ENCODE results near the gene SARS2. TPM values are rescaled to one million over a fixed set of nuclear protein-coding genes. Genes with fewer than 3 reads are reported as not detected.

The SARS2 gene
- total RNA-seq, 1 experiment from 2014 or later: 26.7 TPM

GRCh38 chr19:38930776-38931520, 385 bp upstream of the SARS2 start, which contains the start of gene MRPS12:
Gene MRPS12 (plus strand): TSS chr19:38930944. CDS start chr19:38931295, 351 bp downstream.
- H3K4me1 ChIP-seq (ENCODE audit: insufficient read depth, low read length): no peaks in the 10 kb centered on the region; the same call in 1 of the 2 replicates
- H3K9ac ChIP-seq (ENCODE audit: low read length): peak within 1 kb of the TSS; percentile 93
- no peaks in the 10 kb centered on the region for H3K27me3 ChIP-seq (ENCODE audit: low read length)
- intact Hi-C loops (cut with micrococcal nuclease): loop anchor here (1.0 to 10.0 kb wide), 3 partner anchors 32 to 386 kb away; partner anchors contain the start of genes NFKBIB and SIRT2
- H3F3A ChIP-seq (ENCODE audit: low read length, unreplicated experiment): no peaks in the 10 kb centered on the region
- CTCF ChIA-PET: interaction anchor here (0.5 to 1.4 kb wide), 7 partner anchors 31 to 387 kb away, joined by 3 to 7 read pairs (median 3); partner anchors contain the start of genes NFKBIB and SIRT2
- H3K9me2 ChIP-seq (replicated peaks; ENCODE audit: low read length): no peaks in the 10 kb centered on the region
- ATAC-seq: peak; percentile 98
- TSS peak; percentile 80 for BruUV-seq (replicated peaks)
- H2AFZ ChIP-seq (ENCODE audit: low read length): peak within 1 kb of the TSS; percentile 93
- TF ChIP-seq CTCF (conservative IDR thresholded peaks at IDR 0.05; ENCODE audit: low read depth, low read length) (no peak), EZH2 (IDR thresholded peaks at IDR 0.05; ENCODE audit: low read length, unreplicated experiment) (no peak), EZH2phosphoT487 (IDR thresholded peaks at IDR 0.05; ENCODE audit: borderline replicate concordance, low read length) (no peak)
- H4K20me1 ChIP-seq (ENCODE audit: low read length): no peaks in the 10 kb centered on the region
- peaks cover 15% of the 10 kb centered on the region for H3K36me3 ChIP-seq (ENCODE audit: low read depth, low read length)
- POLR2A ChIA-PET (ENCODE audit: unreplicated experiment): interaction anchor here (0.7 to 1.0 kb wide), 5 partner anchors 31 to 312 kb away, joined by 3 to 5 read pairs (median 3); partner anchors contain the start of gene EIF3K
- H3K27ac ChIP-seq (ENCODE audit: low read length): peak within 1 kb of the TSS; percentile 83
- DNase-seq: peak; percentile 97
- peaks cover 44% of the 10 kb centered on the region for H3K79me2 ChIP-seq (ENCODE audit: low read length)
- peak within 1 kb of the TSS; percentile 98 for H3K4me2 ChIP-seq (ENCODE audit: low read length)
- H3K9me3 ChIP-seq (ENCODE audit: low read length): no peaks in the 10 kb centered on the region
- H3K4me3 ChIP-seq (ENCODE audit: low read length): peak within 1 kb of the TSS; percentile 78

- no peak for TF ChIP-seq EZH2phosphoT487 (IDR thresholded peaks at IDR 0.05; ENCODE audit: borderline replicate concordance, low read length)
- no peak for ATAC-seq
- Histone ChIP-seq H3K4me2 (ENCODE audit: low read length) (no peak overlapping the region), H3K9ac (ENCODE audit: low read length) (no peak overlapping the region), H3F3A (ENCODE audit: low read length, unreplicated experiment) (no peaks in the 10 kb centered on the region), H3K4me1 (ENCODE audit: insufficient read depth, low read length) (no peaks in the 10 kb centered on the region; the same call in 1 of the 2 replicates), H2AFZ (ENCODE audit: low read length) (no peak overlapping the region), H3K36me3 (ENCODE audit: low read depth, low read length) (peaks cover 12% of the 10 kb centered on the region), H3K9me3 (ENCODE audit: low read length) (no peaks in the 10 kb centered on the region), H3K4me3 (ENCODE audit: low read length) (no peak overlapping the region), H3K9me2 (replicated peaks; ENCODE audit: low read length) (no peaks in the 10 kb centered on the region), H3K79me2 (ENCODE audit: low read length) (peaks cover 44% of the 10 kb centered on the region), H3K27ac (ENCODE audit: low read length) (no peak overlapping the region), H4K20me1 (ENCODE audit: low read length) (no peaks in the 10 kb centered on the region), H3K27me3 (ENCODE audit: low read length) (no peaks in the 10 kb centered on the region)
- CTCF ChIA-PET: interaction anchor here (0.7 kb wide), 1 partner anchor 41 kb away, joined by 9 read pairs; no protein-coding TSS in a partner anchor
- BruUV-seq (replicated peaks): no TSS peak
- DNase-seq: no peak
- intact Hi-C loops (cut with micrococcal nuclease): no loop called here
- POLR2A ChIA-PET (ENCODE audit: unreplicated experiment): no interaction called here
These were observed 2.1 kb downstream of the SARS2 start for GRCh38 chr19:38928391-38929001.

GRCh38 chr19:38924388-38924787, 6.2 kb downstream of the SARS2 start:
- Histone ChIP-seq H3K9me2 (replicated peaks; ENCODE audit: low read length) (no peaks in the 10 kb centered on the region), H3K36me3 (ENCODE audit: low read depth, low read length) (no peaks in the 10 kb centered on the region), H3K4me3 (ENCODE audit: low read length) (no peak overlapping the region), H3K27ac (ENCODE audit: low read length) (no peak overlapping the region), H3K9me3 (ENCODE audit: low read length) (no peaks in the 10 kb centered on the region), H3F3A (ENCODE audit: low read length, unreplicated experiment) (no peaks in the 10 kb centered on the region), H4K20me1 (ENCODE audit: low read length) (no peaks in the 10 kb centered on the region), H3K27me3 (ENCODE audit: low read length) (no peaks in the 10 kb centered on the region), H3K9ac (ENCODE audit: low read length) (no peak overlapping the region), H3K79me2 (ENCODE audit: low read length) (peaks cover 14% of the 10 kb centered on the region), H3K4me2 (ENCODE audit: low read length) (no peak overlapping the region), H2AFZ (ENCODE audit: low read length) (no peak overlapping the region), H3K4me1 (ENCODE audit: insufficient read depth, low read length) (no peaks in the 10 kb centered on the region; the same call in 1 of the 2 replicates)
- ChIA-PET CTCF (interaction anchor here (0.6 kb wide), 1 partner anchor 379 kb away, joined by 3 read pairs; no protein-coding TSS in a partner anchor), POLR2A (ENCODE audit: unreplicated experiment) (no interaction called here)
- BruUV-seq (replicated peaks): no TSS peak
- intact Hi-C loops (cut with micrococcal nuclease): no loop called here
- TF ChIP-seq CTCF (conservative IDR thresholded peaks at IDR 0.05; ENCODE audit: low read depth, low read length) (no peak), EZH2phosphoT487 (IDR thresholded peaks at IDR 0.05; ENCODE audit: borderline replicate concordance, low read length) (no peak), EZH2 (IDR thresholded peaks at IDR 0.05; ENCODE audit: low read length, unreplicated experiment) (no peak)
- DNase-seq: no peak
- ATAC-seq: no peak

Data from PC-3 (cell line).